ENCODE measurements around the gene ADGRL3.
"Not testable (repeated sequence)": the region's sequence is repeated elsewhere in the genome, so short reads cannot be mapped to it uniquely, and the experiment has no call there.

The ADGRL3 gene

DNA sequence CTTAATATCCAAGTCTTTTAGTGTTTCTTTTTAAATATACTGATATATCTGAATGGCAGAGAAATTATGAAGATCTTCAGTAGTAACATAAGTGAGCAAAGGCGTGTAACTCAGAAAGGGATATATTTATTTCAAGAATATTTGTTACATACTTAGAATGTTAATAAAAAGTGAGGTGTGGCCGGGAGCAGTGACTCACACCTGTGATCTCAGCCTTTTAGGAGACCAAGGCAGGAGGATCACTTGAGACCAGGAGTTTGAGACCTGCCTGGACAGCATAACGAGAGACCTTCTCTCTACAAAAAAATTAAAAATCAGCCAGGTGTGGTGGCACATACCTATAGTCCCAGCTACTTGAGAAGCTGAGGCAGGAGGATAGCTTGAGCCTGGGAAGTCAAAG, 651.0 kb downstream of the ADGRL3 start:
- no peak for DNase-seq

GRCh38 chr4:61852105-61852504, 652.0 kb downstream of the ADGRL3 start:
- not testable (repeated sequence) for DNase-seq

GRCh38 chr4:61853041-61853440, 652.9 kb downstream of the ADGRL3 start:
- no peak for DNase-seq

DNA sequence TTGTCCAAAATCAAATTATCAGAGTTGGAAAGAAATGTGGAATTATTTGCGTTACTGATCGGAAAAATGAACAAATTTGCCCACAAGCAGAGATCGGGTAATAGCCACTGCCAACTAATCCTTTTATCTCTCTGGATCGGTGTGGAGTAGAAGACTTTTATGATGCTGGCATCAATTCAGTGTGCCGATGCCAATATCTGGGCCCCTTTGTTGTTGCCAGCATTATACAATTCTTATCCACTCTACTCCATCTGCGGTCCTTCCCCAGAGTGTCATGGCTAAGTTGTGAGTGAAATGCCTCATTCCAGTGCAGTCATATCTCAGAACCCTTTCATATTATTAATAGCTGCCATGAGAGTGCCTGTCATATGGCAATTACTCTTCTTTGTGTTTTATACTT, 660.2 kb downstream of the ADGRL3 start:
- DNase-seq: no peak

- no peak for DNase-seq
Observed at GRCh38 chr4:61864286-61864685, 664.2 kb downstream of the ADGRL3 start.

GRCh38 chr4:61866378-61867030, 666.4 kb downstream of the ADGRL3 start:
- DNase-seq: no peak

GRCh38 chr4:61872983-61873382, 672.9 kb downstream of the ADGRL3 start:
- DNase-seq: no peak

DNA sequence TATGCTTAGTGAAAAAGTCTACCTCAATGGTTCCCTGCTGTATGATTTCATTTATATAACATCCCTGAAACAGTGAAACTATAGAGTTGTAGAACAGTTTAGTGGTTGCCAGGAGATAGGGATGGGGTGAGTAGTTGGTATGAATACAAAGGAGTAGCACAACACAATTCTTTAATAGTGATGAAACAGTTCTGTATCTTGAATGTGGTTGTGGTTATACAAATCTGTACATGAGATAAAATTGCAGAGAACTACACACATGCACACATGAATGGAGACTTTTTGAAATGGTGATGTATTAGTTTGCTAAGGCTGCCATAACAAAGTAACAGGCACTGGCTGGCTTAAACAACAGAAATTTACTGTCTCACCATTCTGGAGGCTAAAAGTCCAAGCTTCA, 677.1 kb downstream of the ADGRL3 start:
- no peak for DNase-seq

DNA sequence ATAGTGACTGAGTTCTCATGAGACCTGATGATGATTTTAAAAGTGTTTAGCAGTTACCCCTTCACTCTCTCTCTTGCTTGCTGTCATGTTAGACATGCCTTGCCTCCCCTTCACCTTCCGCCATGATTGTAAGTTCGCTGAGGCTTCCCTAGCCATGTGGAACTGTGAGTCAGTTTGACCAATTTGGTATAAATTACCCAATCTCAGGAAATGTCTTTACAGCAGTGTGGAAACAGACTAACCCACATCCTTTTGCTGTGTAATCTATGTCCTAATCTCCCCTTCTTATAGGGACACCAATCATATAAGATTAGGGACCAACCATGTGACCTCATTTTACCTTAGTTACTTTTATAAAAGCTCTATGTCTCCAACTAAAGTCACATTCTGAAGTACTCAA, 677.8 kb downstream of the ADGRL3 start:
- DNase-seq: no peak

GRCh38 chr4:61882381-61882780, 682.3 kb downstream of the ADGRL3 start:
- no peak for DNase-seq

- no peak for DNase-seq
Observed at GRCh38 chr4:61886131-61886530, 686.0 kb downstream of the ADGRL3 start.

DNA sequence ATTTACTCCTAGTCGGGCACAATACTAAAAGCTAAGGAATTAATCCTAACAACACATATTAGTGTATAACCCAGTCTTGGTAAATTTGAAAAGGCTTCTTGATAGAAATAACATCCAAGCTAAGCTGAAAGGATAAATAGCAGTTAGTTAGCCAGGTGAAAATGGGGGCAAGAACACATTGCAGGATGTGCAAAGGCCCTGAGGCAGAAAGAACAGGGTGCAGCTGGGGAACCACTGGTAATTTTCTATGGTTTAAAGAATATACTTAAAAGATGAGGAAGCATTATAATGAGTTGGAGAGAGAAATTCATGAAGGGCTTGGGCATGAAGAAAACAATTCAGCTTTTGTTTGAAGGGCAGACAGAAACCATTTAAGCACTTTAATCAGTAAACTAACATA, 689.0 kb downstream of the ADGRL3 start:
- no peak for DNase-seq

- DNase-seq: no peak
Observed at GRCh38 chr4:61890321-61890720, 690.2 kb downstream of the ADGRL3 start.

DNA sequence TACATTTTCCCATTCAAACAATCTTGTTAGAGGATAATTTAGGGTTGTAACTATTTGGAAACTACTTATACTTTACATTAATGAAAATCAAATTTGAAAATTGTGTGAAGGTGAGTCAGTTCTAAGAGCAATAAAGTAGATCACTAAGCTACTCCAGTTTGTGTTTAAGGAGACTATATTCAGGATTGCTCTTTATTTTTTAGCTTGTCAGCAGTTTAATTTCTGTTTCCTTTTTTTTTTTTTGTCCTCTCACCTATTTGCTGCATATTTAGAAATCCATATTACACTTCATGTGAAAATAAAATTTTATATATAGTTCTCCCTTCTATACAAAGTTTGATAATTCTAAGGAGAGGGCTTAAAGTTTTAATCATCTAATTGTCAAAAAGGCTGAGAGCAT, 691.8 kb downstream of the ADGRL3 start:
- no peak for DNase-seq

GRCh38 chr4:61896634-61897033, 696.5 kb downstream of the ADGRL3 start:
- DNase-seq: no peak

DNA sequence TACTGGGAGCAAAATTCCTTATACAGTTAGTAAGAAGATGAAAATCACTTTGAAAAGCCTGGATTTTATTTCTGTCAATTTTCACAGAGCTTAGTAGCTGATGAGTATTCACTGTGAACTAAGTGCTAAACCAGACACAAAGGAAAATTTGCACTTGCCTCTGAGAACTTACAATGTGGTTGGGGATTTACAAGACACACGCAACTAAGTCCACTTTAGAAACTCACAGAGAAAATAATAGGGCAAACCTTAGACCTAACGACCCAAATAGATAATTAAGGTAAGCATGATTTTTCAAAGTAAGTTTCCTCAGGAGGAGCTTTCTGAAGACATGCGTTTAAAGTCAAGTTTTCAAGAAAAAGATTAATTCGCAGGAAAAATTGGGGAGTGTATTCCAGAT, 708.9 kb downstream of the ADGRL3 start:
- DNase-seq: no peak

DNA sequence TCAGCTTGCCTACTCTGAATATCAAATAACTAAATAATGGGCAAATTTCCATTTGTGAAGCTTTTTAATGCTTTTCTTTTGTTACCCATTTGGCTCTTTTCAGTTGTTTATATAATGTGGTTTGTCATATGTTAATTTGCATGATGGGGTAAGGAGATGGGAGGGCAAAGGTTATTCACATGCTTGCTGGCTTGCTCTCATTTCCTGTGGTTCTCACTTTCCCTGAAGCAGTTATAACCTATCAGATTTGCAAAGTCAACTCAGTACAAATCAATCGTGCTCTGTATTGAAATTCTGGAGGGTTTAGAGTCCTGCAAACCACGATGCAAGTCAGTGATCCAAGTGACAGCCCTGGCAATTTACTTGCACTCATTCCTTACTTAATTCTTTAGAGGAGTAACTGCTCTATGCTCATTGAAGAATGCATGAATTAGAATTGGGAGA, 711.2 kb downstream of the ADGRL3 start:
- no peak for DNase-seq

GRCh38 chr4:61913619-61914018, 713.5 kb downstream of the ADGRL3 start:
- DNase-seq: no peak

- DNase-seq: no peak
Observed at GRCh38 chr4:61915501-61915900, 715.4 kb downstream of the ADGRL3 start.

GRCh38 chr4:61918507-61918906, 718.4 kb downstream of the ADGRL3 start:
- DNase-seq: no peak

DNA sequence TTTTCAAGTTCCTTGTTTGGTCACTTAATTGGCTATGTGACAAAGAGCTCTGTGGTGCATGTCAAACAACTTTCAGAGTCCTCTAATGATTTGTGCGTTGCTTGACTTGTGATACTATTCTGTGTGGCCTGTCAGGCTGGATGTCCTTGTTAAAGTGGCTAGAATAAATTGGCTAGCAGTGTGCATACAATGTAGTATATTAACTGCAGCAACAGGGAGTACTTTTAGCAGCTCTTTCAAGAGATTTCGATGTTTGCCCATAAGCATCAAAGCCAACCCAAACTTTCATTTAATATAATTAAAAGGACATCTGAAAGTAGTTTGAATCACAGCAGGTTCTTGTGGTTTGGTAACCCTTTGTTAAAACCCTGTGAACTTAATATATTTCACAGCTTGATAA, 718.9 kb downstream of the ADGRL3 start:
- no peak for DNase-seq

- no peak for DNase-seq
Observed at GRCh38 chr4:61919561-61919960, 719.4 kb downstream of the ADGRL3 start.

DNA sequence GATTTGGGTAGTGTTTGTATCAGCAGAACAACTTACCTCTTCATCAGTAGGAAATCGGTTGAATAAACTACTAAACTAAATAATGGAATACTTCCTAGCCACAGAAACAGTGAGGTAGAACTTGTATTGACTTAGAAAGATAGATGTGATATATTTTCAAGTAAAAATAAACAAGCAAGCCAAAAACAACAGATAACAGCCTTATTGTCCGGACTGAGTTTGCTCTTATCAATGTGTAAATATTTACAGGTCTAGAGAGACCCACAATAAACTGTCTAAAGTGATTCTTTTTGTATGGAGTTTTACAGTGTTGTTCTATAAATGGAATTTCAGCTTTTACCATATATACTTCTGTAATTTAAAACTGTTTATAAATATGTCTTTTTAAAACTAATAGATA, 721.8 kb downstream of the ADGRL3 start:
- no peak for DNase-seq

DNA sequence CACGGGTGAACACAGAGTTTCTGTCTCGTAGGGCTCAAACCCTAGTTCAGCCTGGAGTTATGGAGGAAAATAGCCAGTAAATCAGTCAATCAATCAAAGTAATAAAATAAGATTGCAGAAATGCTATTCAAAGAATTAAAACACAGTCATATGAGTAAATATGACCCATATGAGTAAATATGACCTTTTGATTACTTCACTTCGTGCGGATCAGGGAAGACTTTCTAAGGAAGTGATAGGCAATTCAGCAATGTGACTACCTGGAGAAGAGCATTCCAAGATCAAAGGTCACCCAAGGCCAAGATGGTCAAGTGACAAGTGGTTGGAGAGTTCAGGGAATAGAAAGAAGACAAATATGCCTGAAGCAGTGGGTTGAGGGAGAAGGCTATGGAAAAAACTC, 722.6 kb downstream of the ADGRL3 start:
- DNase-seq: no peak

DNA sequence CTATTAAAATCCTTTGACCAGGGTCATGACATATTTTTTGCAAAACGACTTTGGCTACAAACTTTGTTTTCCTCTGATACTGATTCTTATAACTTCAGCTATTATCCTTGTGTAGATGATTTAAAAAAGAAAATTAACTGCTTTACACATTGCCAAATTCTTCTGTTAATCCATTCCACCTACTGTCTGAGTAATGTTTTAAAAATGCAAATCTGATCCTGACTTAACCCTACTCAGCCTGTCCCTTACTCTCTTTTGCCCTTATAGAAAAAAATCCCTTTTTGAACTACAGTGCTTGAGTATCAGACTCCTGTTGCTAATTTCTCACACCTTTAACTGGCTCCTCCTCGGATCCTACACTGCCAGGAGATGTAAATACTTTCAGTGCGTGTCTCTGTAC, 723.1 kb downstream of the ADGRL3 start:
- DNase-seq: no peak

DNA sequence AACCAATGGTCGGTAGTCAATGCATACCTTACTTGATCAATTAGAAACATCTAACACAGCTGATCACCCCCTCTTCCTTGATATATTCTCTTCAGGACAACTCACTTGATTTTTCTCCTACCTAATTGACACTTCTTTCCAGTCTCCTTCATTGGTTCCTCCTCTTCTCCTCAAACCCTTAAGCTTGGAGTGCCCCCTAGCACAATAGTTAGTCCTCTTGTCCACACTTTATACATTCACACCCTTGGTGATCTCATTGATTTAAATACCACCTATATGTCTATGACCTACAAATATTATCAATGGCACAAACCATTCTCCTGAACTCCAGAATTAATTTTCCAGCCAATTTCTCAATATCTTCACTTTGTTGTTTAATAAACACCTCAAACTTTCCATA, 724.0 kb downstream of the ADGRL3 start:
- no peak for DNase-seq
